ENCODE results near the gene THSD7A.

THSD7A gene

GRCh38 chr7:11573128-11573750, 258.8 kb downstream of the THSD7A start:
- FAIRE-seq, result no peak

DNA sequence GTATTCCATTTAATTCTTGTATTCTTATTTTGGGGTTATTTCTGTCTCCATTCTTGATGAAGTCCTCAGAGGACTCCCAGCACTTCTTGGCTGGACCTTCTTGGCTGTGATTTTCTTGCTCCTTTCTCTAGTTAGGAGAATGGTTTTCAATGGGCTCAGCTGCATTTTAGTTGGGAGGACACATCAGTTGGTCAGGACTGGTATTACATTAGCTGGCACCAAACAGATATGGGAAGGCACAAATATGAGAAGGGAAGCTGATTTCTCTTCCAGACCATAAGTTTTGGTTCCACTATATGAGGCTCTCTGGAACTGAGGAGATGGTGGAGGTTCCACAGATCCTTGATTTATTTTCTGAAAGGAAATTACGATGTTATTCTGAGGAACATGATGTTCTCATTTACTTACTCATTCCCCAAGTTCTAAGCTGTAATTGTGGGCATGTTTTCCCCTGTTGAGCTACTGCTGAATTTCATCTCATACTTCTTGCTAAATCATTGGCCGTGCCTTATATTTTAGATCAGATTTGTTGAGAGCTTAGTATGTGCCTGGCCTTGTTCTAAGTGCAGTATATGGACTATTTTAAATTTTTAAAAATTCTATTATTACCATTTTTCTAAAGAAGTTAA, 261.0 kb downstream of the THSD7A start:
- FAIRE-seq, result no peak

GRCh38 chr7:11570205-11570604, 261.8 kb downstream of the THSD7A start:
- FAIRE-seq, result no peak

DNA sequence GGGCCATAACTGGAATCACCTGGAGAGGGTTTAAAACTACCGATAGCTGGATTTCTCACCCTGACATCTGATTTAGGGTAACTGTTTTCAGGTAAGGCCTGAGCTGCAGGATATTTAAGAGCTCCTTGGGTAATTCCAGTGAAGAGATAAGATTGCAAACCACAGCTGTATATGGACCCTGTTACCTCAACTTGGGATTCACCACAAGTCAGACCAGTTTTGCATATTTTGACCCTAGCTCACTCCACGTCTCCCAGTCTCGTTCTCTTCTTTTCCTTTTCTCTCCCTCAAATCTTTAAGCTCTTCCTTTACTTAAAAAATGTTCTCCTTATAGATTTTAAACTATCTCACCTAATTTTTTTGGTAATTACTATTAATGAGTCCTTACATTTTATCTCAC, 264.4 kb downstream of the THSD7A start:
- no peak for FAIRE-seq

- FAIRE-seq, result no peak
Observed at GRCh38 chr7:11557627-11558026, 274.4 kb downstream of the THSD7A start.

GRCh38 chr7:11552676-11553296, 279.2 kb downstream of the THSD7A start:
- no peak for FAIRE-seq

DNA sequence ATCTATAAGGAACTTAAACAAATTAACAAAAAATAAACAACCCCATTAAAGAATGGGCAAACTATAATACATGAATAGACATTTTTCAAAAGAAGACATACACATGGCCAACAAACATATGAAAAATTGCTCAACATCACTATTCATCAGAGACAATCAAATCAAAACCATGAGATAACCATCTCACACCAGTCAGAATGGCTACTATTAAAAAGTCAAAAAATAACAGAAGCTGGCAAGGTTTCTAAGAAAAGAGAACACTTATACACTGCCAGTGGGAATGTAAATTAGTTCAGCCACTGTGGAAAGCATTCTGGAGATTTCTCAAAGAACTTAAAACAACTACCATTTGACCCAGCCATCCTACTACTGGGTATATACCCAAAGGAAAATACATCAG, 280.5 kb downstream of the THSD7A start:
- FAIRE-seq, result peak; percentile 31

- FAIRE-seq, result no peak
Observed at GRCh38 chr7:11548532-11548931, 283.5 kb downstream of the THSD7A start.

DNA sequence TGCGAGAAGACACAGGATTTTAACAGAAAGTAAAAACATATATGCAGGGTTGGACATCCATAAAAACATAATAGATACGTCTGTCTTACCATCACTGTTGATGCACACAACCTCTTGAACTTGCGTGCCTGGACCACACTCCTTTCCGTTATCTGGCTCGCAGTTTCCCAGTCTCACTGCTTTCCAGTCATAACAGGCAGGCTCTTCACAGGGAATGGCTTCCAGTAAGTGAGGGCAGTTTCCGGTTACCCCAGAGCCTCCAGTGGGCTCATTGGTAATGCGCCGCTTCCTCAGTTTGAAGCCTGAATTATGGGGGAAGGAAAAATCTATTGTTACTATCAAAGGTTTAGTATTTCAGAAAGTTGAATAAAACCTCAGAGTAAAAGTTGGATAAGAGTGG, 290.7 kb downstream of the THSD7A start:
- no peak for FAIRE-seq

DNA sequence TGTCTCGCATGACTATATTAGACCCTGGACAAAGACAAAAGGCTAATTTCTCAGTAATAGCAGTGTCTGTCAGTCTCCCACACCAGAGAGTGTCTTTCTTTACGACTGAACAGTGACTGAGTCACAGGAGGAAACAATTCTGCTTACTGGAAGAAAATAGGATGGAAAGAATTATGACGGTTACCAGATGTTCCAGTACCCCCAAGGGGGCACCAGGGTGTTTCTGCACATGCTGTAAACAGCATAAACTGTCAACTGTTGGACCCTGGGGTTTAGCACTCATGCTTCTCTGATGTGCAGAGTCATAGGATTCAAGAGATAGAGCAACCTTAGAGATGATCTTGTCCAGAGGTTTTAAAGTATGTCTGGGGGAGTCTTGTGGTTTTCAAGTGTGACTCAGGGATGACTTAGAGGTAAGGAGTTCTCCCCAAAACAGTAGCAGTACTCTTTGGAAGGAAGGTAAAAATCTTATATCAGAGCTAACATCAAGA, 291.7 kb downstream of the THSD7A start:
- no peak for FAIRE-seq

- no peak for FAIRE-seq
Observed at GRCh38 chr7:11539853-11540252, 292.1 kb downstream of the THSD7A start.

- no peak for FAIRE-seq
Observed at GRCh38 chr7:11538751-11539299, 293.2 kb downstream of the THSD7A start.

GRCh38 chr7:11533229-11533820, 298.7 kb downstream of the THSD7A start:
- FAIRE-seq, result no peak

GRCh38 chr7:11529382-11529781, 302.6 kb downstream of the THSD7A start:
- no peak for FAIRE-seq

- FAIRE-seq, result no peak
Observed at GRCh38 chr7:11527707-11528106, 304.3 kb downstream of the THSD7A start.

- FAIRE-seq, result no peak
Observed at GRCh38 chr7:11524476-11525397, 307.3 kb downstream of the THSD7A start.

DNA sequence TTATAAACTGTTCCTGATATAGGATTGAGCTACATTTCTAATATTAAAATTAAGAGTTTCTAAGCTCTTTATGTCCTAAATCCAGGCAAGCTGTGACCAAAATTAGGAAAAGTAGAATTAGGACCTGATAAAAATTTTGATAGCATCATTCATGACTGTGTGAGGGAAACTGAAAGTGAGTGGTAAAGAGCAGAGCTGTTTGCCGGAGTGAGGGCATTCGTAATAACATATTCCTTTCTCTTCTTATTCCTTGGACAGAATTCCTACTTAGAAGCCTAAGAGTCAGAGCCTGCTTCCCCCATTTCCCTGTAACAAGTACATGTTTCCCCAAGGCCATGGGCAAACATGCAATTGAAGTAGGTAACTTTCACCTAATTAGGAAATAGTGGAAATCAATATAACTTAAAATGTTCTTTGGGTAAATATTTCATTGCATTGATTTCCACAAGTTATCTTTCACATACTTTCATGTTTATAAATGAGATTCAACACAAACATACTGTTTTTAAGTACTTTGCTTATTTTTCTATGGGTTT, 310.0 kb downstream of the THSD7A start:
- FAIRE-seq, result peak; percentile 84

DNA sequence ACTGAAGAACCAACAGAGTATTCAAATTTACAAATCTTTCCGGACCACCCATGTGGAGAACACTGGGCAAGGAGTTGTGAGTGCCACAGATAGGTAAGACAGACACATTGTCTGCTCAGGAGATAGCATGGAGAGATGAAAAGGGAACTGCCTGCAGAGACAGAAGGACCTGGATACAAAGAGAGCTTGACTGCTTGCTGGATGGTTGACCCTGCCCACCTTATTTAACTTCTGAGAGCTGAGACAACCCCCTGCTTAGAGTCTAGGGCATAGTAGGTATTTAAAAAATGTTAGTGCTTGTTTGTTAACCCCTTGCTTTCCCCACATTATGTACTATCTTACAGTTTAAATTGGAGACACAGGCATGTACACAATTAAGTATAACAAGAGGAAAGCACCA, 314.1 kb downstream of the THSD7A start:
- FAIRE-seq, result no peak

DNA sequence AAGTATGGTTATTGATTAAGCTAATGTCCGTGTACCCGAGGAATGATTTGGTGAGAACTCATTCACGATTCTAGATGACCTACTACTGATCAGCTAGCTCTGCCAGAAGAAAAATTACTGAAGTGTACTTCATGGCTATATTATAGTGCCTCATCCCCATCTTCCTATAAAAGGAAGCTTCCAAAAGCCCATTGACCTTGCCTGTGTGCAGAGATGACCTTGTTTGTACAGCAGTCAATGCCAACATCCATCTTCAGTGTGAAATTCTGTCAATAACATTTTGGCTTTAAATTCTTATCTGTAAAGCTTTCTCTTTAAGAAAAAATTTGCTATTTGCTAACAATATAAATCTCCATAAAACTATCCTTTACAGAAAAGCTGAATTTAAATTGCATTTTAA, 315.7 kb downstream of the THSD7A start:
- no peak for FAIRE-seq

GRCh38 chr7:11513460-11513859, 318.5 kb downstream of the THSD7A start:
- FAIRE-seq, result no peak

DNA sequence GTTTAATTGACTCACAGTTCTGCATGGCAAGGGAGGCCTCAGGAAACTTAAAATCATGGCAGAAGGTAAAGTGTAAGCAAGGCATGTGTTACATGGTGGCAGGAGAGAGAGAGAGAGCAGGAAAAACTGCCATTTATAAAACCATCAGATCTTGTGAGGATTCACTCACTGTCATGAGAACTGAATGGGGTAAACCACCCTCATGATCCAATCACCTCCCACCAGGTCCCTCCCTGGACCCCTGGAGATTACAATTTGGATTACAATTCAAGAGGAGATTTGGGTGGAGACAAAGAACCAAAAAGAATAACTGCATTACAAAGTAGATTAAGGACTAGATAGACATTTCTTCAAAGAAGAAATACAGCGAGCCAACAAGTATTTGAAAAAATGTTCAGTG, 324.1 kb downstream of the THSD7A start:
- no peak for FAIRE-seq

DNA sequence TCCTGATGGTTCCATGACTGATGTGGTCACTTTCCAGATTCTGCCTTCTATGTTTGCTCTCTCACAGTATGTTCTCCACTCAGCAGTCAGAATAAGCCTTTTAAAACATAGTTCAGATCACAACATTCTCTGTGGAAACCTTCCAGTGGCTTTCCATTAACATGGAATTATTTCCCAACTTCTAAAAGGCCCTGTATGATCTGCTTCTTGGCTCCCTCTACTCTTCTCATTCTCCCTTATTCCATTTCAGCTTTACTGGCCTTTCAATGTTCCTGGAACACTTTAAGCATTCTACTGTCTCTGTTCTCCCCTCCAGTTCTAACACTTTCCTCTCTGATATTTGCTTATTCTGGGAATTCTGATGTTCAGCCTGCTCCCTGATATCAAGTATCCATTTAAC, 325.6 kb downstream of the THSD7A start:
- FAIRE-seq, result no peak

All from G401.6 (cell line).